HT1080 (cell line): ENCODE measurements around the gene SPRY4. TPM values are rescaled to one million over a fixed set of nuclear protein-coding genes. Genes with fewer than 3 reads are reported as not detected.
A peak's percentile ranks its signal among the peaks of the same experiment; 100 is the strongest.
"Not testable (repeated sequence)": the region's sequence is repeated elsewhere in the genome, so short reads cannot be mapped to it uniquely, and the experiment has no call there.

Experiments
- DNase-seq: peaks from one replicate; pipeline ENCODE4 v3.0.0-alpha.2; 2015; ENCODE audit warnings: low read depth
- polyA plus RNA-seq, 2 experiments: library from polyadenylated mRNA; depleted of rRNA; stranded (reverse); fragments of >200 nt; gene quantifications; 2 replicates each; pipeline ENCODE4 v1.2.3, GENCODE V29; 2015
- total RNA-seq: library from RNA; depleted of rRNA; stranded (reverse); fragments of >200 nt; shearing (Covaris generic); gene quantifications from 2 replicates; pipeline ENCODE4 v1.2.3, GENCODE V29; 2014; rRNA removed

Gene SPRY4
- total RNA-seq, result 16.9 and 27.9 TPM in 2 replicates
- polyA plus RNA-seq (2015; cell fraction: cytosol; rRNA removed), result 18.0 and 23.4 TPM in 2 replicates
- polyA plus RNA-seq (2015; cell fraction: nucleus; rRNA removed), result 42.0 and 42.4 TPM in 2 replicates

DNA sequence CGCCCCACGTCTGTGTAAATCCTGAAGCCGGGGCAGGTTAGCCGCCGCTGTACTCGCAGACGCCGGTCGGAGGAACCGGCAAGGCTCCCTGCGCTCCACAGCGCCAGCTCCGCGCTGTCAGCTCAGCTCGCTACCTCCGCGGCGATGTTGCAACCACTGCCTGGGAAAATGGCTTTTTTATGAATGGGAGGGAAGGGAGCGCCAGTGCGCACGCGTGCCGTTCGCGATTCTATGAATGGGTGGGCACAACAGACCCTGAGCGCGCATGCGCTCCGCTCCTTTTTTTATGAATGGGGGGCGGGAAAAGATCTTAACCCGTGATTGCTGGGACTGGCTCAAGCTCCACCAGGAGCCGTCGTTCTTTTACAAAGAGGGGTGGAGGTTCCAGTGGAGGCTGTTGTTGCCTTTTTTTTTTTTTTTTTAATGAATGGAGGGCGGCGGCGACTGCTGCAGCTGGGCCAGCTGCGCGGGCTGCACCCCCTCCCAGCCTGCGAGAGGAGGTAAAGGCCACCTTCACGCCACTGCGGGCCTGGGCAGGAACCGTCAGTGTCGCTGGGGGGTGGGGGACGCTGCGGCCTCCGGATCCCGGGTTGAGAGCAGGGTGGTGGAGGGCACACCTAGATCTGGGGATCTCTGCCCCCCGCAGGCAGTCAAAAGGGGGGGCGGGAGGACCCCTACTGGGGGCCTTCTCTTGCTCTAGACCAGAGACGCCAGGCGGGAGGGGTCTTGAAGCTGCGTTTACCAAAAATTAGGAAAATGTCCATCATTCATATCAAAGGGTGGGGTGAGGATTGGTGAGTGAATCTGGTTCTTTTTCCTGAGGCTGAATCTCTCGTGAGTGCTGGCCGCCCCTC lies at the start of gene SPRY4:
SPRY4 (minus strand) TSS at position 151 of the 854 bp plus-strand sequence. CDS start 9,913 bp downstream, outside the sequence.
- peak; percentile 99 for DNase-seq

GRCh38 chr5:142368529-142368928 lies 43.7 kb upstream of the SPRY4 start:
- DNase-seq, result no peak

GRCh38 chr5:142366007-142366406 lies 41.2 kb upstream of the SPRY4 start:
- no peak for DNase-seq

DNA sequence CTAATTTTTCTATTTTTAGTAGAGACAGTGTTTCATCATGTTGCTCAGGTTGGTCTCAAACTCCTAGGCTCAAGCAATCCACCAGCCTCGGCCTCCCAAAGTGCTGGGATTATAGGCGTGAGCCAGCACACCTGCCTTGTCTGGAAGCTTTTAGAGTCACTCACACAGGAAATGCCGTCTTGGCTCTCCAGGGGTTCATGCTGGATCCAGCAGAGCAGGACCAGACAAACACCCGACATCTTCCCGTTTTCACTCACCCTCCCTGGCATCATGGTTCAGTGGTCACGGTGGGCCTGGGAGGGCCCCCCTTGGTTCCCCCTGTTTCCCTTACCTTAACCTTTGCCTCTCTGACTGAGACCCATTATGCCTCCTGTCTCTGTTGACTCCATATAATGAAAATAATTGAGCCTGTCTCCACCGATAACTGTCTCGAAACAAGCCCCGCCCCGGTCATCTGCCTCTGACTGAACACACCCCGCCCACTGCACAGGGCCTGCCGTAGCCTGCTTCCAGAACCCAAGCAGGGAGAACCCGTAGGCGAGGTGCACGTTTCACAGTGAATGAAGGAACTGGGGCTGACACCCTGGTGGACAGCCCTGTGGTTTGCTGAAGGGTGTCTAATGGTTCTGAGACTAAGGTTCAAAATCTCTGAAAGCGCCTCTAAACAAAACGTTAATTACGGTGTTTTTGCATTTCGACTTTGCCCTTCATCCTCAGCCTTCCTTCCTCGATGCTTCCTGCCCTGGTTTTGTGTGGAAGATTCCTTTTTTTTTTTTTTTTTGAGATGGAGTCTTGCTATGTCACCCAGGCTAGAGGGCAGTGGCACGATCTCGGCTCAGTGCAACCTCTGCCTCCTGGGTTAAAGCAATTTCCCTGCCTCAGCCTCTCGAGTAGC lies 39.7 kb upstream of the SPRY4 start:
- DNase-seq, result no peak

GRCh38 chr5:142363619-142363963 lies 38.8 kb upstream of the SPRY4 start:
- no peak for DNase-seq

DNA sequence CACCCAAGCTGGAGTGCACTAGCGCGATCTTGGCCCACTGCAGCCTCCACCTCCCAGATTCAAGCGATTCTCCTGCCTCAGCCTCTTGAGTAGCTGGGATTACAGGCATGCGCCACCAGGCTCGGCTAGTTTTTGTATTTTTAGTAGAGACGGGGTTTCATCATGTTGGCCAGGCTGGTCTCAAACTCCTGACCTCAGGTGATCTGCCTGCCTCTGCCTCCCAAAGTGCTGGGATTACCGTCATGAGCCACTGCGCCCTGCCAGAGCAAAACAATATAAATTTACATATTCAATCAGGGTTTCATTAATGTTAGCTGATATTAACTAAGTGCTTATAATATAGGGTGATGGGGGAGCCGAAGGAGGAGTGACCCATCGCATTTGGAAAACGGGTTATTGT lies 37.4 kb upstream of the SPRY4 start:
- DNase-seq, result not testable (repeated sequence)

- peak; percentile 92 for DNase-seq
These were observed 35.8 kb upstream of the SPRY4 start for GRCh38 chr5:142360607-142361120.

GRCh38 chr5:142360051-142360498 lies 35.3 kb upstream of the SPRY4 start:
- no peak for DNase-seq

DNA sequence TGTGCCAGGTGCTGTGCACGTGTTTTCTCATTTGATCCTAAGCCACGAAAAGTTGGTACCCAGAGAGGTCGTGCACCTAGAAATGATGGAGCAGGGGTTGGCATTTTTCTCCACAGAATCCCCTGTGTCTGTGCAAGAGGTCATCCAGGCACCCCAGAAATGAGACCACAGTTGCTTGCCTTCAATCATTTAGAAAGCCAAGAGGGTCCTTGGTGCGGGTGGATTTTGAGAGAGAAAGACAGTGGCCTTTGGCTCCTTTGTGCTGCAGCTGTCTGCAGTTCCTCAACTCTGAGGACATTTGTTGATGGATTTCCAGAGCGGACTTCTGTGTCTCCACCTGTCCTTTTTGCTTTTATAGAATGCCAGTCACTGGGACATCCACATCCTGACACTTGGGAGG lies 33.8 kb upstream of the SPRY4 start:
- DNase-seq, result no peak

GRCh38 chr5:142358121-142358520 lies 33.3 kb upstream of the SPRY4 start:
- DNase-seq, result no peak

DNA sequence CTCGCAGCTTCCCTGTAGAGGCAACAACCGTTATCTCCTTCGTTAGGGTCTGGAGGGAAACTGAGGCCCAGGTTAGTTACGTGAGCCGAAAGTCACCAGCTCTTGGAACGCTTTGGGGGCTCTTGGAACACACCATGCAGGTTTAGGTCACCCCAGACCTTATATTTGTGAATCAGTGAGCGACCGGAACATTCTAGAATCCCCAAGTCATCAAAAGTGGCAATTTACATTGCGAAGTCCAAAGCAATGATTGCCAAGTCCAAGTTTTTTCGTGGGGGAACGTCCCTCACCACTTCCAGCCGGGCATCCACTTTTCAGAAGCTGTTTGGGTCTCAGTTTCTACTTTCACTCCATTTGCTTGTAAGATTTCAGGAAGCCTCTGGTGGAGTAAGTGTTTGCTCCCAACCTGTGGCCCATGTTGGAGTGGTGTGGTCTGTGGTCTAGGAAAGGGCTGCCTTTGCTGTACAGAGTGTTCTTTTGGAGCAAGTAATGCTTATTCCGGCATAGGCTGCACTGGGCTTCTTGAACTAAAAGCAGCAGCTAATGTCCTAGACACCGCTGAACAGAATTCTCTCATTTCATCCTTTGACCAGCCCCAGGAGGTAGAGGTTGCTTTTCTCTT lies 32.8 kb upstream of the SPRY4 start:
- DNase-seq, result no peak

GRCh38 chr5:142356716-142357468 lies 32.1 kb upstream of the SPRY4 start:
- peak; percentile 97 for DNase-seq

- DNase-seq, result no peak
These were observed 31.5 kb upstream of the SPRY4 start for GRCh38 chr5:142356349-142356715.

DNA sequence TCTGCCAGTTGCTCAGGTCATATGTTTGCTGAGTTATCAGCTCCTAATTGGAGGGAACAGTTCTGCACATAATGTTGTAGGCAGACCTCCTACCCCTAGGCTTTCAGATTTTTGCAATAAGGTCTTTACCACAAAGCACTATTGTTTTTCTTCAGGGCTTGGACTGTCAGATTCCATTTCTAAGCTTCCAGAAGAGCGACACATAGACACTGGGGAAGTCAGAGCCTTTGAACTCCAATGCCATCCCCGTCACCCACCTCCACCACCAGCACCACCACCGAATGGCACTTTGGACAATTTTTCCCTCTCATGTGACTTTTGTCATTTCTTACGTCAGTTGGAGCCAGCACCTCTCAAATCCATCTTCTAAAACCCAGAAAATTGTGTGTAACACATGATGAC lies 28.3 kb upstream of the SPRY4 start:
- peak; percentile 36 for DNase-seq

- DNase-seq, result no peak
These were observed 25.2 kb upstream of the SPRY4 start for GRCh38 chr5:142350021-142350420.

DNA sequence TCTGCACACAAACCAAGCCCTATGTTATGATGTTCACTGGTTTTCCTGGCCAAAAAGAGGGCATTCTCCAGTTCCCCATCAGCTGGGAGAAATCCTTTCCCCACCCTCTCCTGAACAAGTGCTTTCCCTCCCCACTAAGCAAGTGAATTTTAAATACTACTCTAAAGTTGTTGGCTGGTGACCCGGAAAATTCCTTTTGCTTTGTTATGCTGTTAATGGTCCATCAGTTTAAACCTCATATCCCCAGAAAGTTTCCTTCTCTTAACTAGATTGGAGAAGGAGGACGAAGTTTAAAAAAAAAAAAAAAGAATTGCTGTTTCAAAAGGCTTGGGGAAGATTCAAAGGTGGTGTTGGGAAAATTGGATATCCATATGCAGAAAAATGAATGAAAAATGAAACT lies 21.9 kb upstream of the SPRY4 start:
- DNase-seq, result no peak

DNA sequence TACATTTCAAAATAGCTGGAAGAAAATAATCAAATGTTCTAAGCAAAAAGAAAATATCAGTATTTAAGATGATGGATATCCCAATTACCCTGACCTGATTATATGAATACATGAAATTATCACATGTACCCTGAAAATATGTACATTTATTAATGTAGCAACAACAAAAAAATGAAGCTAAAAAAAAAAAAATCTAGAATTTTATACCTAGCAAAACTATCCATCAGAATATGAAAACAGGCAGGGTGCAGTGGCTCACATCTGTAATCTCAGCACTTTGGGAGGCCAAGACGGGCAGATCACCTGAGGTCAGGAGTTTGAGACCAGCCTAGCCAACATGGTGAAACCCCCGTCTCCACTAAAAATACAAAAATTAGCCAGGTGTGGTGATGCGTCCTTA lies 20.1 kb upstream of the SPRY4 start:
- DNase-seq, result not testable (repeated sequence)

GRCh38 chr5:142343531-142343930 lies 18.7 kb upstream of the SPRY4 start:
- no peak for DNase-seq

- peak; percentile 86 for DNase-seq
These were observed 17.5 kb upstream of the SPRY4 start for GRCh38 chr5:142342128-142342981.

GRCh38 chr5:142339781-142340180 lies 15.0 kb upstream of the SPRY4 start:
- DNase-seq, result no peak
